GM19468 (cell line): ENCODE data around the gene TCEAL1.
"Not testable (repeated sequence)": the region's sequence is repeated elsewhere in the genome, so short reads cannot be mapped to it uniquely, and the experiment has no call there.

ENCODE experiments used
- ATAC-seq: cut with Tn5 transposase; IDR thresholded peaks from one replicate; pipeline ENCODE4 v1.9.1; 2021; ENCODE audit warnings: mild to moderate bottlenecking, moderate library complexity, moderate number of reproducible peaks; ENCODE audit not compliant: unreplicated experiment; ENCODE audit errors: extremely low read depth

TCEAL1 gene

GRCh38 chrX:103630171-103630511 is 1.4 kb downstream of the TCEAL1 start:
- no peak for ATAC-seq

DNA sequence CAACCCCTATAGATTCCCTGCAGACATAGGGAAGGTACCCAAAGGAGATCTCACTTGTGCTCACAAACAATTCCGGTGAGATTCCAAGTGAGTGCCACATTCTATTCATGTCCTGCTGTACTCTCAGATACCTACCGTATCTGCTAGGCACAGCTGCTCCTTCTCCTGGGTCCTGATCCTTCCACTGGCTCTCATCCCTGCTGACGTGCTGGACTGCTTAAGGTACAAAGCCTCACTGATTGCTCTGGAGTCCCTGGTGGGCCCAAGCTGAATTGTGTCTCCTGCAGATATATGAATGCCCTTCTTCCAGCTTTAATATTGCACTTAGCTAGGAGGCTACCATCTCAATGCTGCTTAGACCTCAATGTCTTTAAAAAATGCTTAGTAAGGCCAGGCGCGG is 2.4 kb downstream of the TCEAL1 start:
- no peak for ATAC-seq

GRCh38 chrX:103635436-103635835 is 6.7 kb downstream of the TCEAL1 start:
- ATAC-seq: no peak

GRCh38 chrX:103637604-103638338 is 9.0 kb downstream of the TCEAL1 start:
- no peak for ATAC-seq

DNA sequence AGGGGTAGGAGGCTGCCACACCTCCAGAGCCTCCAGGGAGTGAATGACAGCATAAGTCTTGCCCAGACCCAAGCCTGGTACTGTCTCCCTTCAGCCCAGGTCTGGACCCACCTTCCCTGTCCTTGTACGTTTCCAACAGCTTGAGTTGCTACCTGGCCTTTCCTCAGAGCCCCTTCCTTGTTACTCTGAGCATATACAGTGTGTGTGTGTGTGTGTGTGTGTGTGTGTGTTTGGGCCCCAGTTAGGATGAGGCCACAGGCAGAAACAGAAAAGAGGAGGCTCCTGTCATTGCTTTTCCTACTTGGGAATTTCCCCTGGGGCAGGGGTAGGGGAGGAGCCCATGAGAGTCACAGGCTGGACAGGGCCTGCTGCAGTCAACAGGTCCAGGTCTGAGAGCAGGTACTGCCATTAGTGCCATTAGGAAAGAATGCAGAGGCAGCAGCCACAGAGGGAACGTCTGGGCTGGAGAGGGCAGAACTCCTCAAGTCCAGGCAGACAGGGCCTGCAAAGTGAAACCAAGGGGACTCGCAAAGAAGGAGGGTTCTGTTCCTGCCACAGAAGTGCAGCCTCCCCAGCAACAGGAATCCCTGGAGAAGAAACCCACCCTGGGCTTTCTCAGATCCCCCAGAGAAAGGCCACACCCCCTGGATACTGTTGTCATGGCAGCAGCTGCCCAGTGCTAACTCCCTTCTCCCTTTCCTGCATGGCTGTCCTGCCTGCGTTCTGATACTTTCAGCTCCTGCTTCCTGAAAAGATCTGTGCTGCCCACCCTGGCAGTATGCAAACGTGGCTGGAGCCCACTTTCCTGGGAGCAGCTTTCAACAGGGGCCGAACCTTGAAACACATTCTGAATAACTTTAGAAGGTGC is 9.9 kb downstream of the TCEAL1 start:
- not testable (repeated sequence) for ATAC-seq

DNA sequence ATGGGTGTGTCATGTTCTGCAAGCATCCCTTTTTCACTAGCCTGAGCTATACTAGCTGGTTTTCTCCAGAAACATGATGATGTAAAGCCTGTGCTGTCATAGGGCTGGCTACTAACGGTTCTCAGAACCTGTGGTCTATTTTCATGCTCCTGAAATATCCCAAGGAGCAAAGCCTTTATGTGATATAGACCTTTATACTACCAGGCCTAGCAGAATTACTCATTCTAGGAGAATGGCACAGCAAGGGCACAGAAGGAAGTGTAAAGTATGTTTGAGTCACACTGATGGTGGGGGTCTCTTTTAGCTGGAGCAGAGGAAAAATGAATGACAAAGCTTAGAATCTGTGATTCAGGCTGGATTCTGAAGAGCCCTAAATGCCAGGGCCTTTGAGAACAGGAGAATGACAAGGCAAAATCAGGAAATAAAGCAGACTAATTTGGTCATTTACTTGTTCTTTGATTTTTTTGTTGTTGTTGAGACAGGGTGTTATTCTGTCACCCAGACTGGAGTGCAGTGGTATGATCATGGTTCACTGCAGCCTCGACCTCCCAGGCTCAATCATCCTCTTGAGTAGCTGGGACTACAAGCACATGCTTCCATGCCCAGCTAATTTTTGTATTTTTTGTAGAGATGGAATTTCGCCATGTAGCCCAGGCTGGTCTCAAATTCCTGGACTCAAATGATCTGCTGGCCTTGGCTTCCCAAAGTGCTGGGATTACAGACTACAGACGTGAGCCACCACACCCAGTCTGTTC is 11.8 kb downstream of the TCEAL1 start:
- no peak for ATAC-seq

DNA sequence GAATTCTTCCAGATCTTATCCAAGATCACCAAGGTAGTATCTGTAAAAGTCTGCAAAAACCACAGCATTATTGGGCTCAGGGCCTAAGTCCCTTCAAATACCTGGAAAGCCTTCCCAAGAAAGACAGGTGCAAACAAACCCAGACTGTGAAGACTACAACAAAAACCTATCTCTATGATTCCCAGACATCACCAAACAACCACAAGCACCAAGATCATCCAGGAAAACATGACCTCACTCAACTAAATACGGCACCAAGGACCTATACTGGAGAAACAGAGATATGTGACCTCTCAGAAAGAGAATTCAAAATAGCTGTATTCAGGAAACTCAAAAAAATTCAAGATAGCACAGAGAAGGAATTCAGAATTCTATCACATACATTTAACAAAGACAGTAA is 15.3 kb downstream of the TCEAL1 start:
- ATAC-seq: no peak

- no peak for ATAC-seq
Measured at GRCh38 chrX:103647630-103648029, 18.9 kb downstream of the TCEAL1 start.

DNA sequence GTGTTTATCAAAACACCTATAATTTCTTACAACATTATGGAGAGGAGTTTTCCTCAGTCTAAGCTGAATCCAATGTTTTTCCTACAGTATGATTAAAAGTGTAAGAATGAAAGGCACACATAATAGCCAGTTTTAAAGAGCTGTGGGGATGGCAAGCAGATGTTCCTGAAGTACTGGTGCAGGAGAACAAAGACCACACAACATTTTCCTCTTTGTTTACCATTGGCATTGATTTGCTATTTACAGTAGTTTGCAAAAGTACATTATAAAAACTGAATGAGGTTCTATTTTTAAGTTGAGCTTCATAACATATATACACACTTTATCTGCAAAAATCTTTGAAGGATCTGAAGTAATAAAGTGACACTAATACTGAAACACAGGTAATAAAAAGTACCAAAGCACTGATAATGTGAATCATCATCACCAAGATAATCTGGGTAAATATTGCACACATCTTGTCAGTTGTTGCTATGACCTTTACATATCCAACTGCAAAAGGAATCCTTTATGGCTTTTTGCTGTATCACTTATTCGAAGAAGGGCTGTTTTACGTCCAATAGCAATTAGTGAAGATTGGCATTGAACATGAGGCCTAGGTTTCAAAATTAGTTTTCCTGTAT is 22.5 kb downstream of the TCEAL1 start:
- ATAC-seq: no peak

GRCh38 chrX:103655230-103656000 is 26.6 kb downstream of the TCEAL1 start:
- not testable (repeated sequence) for ATAC-seq

GRCh38 chrX:103656617-103657016 is 27.8 kb downstream of the TCEAL1 start:
- ATAC-seq: no peak

DNA sequence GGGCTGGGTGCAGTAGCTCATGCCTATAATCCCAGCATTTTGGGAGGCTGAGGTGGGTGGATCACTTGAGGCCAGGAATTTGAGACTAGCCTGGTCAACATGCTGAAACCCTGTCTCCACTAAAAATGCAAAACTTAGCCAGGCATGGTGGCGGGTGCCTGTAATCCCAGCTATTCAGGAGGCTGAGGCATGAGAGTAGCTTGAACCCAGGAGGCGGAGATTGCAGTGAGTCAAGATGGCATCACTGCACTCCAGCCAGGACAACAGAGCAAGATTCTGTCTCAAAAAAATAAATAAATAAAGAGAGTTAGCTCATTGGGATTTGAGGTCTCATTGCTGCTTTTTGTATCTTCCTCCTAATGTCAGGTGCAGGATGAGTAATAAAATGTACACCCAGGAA is 28.3 kb downstream of the TCEAL1 start:
- ATAC-seq: not testable (repeated sequence)

- no peak for ATAC-seq
Measured at GRCh38 chrX:103658681-103659433, 30.1 kb downstream of the TCEAL1 start.

DNA sequence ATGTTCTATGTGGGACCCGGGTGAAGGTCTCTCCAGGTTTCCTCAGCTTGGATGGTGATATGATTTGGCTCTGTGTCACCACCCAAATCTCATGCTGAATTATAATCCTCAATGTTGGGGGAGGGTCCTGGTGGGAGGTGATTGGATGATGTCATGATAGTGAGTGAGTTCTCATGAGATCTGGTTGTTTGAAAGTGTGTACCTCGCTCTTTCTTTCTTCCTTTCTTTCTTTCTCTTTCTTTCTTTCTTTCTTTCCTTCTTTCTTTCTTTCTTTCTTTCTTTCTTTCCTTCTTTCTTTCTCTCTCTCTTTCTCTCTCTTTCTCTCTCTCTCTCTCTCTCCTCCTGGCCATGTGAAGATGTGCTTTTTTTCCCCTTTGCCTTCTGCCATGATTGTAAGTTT is 30.7 kb downstream of the TCEAL1 start:
- not testable (repeated sequence) for ATAC-seq

DNA sequence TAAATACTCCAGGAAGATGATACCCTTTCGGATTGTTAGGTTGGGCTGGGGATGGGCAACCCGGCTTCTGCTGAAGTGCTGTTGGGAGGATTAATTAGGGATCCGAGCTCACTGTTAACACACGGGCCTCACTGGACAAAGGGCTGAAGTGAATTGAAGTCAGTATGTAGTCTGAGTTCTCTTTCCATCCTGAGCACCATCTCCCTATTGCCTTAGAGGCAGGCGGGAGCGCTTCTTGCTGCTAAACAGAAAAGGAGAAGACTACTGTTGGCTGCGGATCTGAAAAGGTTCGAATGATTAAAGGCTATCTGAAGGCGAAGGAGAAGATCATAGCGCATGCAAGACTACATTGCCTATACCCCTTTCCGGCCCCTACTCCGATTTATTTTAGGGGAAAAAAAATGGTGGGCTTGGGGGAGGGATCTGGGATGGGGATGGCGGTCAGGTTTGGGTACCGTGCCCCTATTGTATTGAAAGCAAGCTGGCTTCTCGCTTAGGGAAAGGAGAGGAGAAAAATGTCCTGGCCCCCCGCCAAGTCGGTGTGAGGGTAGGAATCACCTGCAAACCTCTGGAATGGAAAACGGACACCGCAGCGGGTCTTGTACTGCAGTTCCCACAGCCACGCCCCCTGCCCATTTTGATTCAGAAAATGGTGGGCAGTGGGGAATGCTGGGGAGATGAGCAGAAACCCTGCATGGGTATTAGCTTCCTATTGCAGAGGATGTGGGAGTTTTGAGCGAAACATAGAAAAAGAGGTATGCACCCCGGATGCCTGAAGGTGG is 35.4 kb downstream of the TCEAL1 start:
- ATAC-seq: no peak

DNA sequence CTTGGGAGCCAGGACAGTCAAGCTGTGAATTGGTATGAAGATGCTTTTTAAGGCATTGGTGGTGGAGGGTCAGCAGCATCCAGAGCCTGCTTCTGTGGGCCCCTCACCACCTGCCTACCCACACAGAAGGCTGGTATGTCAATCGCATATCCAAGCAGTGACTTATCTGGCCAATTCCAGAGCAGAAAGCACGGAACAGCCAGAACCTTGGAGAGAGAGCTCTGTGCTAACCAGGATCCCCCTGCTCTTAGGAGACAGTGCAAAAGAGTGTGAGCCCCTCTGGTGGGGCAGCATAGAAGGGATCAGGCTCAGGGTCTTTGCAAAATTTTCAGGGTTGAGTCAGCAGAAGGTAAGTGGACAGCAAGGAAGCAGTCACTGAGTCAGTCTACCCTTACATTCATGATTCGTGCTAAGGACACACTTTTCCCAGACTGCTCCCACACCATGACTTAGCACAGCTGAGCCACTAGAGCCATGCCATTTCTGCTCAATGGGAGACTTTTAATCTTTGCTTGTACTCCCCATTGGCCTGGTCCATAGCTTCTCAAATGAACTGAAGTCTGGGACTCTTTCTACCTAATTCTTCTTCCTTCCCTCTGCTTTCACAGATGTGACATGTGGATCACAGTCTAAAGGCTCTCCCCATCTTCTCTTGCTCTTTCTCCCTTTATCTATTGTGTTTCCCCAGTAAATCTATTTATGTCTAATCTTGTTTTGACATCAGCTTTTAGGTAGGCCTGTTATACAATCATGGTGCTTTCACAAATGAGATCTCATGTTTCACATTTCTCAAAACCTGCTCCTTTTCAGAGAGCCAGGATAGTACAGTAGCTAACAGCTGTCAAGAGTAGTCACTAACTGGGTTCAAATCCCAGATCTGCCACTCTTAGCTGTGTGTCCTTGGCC is 37.7 kb downstream of the TCEAL1 start:
- ATAC-seq: no peak

DNA sequence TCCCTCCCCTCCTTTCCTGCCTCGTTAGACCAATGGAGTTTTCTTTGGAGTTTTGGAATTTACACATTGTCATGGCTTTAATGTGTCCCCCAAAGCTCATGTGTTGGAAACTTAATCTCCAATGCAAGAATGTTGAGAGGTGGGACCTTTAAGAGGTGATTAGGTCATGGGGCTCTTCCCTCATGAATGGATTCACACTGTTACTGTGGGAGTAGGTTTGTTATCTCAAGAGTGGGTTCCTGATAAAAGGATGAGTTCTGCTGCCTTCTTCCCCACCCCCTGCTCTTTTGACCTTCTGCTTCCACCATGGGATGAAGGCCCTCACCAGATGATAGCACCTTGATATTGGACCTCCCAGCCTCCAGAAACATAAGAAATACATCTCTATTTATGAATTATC is 41.0 kb downstream of the TCEAL1 start:
- ATAC-seq: no peak
